HUDEP-2 (cell line): ENCODE results near the gene EEF1AKMT3.

Source experiments
- DNase-seq, 76 experiments: peaks; one replicate each; lab custom pipeline; 2025; ENCODE audit not compliant: unreplicated experiment in 76 of 76; lab: John Stamatoyannopoulos, UW

EEF1AKMT3 gene

DNA sequence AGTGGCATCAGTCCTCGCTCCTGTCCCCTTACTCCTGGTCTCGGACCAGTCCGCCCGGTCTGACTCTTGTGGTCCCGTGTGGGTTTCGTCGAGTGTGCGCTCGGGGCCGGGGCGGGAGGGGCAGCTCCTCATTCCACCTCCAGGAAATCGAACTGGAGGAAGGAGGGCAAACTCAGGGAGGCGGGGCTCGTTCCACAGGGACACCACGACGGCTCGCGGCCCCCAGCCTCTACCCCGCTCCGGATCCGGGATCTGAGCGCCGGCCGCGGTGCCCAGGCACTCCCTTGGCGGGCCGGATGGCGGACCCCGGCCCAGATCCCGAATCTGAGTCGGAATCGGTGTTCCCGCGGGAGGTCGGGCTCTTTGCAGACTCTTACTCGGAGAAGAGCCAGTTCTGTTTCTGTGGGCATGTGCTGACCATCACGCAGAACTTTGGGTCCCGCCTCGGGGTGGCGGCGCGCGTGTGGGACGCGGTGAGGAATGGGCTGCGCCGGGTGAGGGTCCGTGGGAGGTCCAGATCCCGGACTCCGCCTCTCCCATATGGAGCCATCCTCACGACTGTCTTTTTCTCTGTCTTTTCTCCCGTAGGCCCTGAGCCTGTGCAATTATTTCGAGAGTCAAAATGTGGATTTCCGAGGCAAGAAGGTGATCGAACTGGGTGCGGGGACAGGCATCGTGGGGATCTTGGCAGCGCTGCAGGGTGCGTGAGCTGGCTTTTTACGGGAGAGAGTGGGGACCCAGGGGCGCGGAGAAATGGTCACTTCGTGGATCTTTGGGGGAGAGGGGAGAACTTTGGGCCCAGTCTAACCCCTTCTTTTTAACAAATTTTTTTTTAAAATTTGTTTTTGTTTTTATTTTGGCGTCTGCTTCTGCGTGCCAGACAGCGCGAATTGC lies at the start of gene EEF1AKMT3:
EEF1AKMT3 (plus strand) TSS at position 186 of the 894 bp plus-strand sequence; CDS start at position 297, 111 bp downstream.
- peak in 41 of 76 experiments; percentile 29 to 79 (median 52) for DNase-seq

GRCh38 chr12:57722716-57723629 lies 49.4 kb upstream of the EEF1AKMT3 start:
- no peak for DNase-seq

DNA sequence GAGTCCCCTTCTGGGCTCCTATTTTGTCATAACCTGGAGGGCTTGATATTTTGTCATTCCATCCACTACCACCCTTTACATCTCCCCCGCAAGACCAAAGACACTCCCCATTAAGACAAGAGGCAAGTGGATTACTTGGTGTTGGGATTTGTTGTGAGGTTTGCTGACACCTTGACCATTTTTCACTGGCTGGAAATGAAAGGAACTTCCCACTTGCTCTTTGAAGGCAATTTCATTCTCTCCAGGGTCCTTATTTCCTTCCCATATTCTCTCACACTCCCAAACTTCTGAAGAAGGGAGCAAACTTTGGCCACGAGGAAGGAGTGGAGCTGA lies 48.8 kb upstream of the EEF1AKMT3 start:
- no peak for DNase-seq

DNA sequence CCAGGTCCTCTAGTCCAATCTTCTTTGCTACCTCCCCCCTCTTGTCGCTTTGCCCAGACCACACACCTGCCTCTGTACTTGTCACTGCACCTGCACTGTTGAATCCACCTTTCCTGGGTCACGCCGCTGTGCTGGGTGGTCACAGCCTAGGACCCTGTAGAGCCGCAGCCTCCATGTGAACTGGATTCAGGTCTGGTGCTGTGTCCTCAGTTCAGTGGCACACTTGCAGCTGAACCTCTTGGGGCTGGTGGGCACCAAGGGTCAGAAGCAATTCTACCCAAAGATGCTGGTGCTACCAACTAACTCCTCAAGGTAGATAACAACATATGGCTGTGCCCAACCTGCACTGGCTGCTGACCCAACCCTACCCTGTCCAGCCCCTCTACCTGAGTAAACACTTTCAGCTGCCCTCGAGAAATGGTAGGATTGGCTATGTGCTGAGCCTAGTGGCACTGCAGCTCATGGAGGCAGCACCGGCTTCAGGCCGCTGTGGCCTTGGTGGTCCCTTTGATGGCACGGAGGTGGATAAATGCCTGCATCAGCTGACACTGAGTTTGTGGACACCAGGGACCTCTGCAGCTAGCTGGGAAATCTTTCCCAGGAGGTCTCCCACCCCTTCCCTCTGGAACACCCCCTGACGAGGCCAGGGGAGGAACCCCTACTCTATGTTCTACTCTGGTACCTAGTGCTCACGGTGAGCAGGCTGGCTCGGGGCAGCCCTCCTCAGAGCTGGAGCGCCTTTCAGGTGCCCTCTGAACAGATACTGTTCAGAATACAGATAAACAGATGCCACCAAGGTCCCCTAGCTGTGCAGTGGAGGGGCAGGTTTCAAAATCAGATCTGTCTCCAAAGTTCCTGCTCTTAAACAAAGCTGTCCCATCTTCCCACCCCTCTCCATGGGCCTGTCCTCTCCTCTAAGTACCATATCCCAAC lies 48.1 kb upstream of the EEF1AKMT3 start:
- DNase-seq, result no peak

- no peak for DNase-seq
These were observed 47.3 kb upstream of the EEF1AKMT3 start for GRCh38 chr12:57724936-57725740.

- no peak for DNase-seq
These were observed 46.6 kb upstream of the EEF1AKMT3 start for GRCh38 chr12:57725851-57726150.

DNA sequence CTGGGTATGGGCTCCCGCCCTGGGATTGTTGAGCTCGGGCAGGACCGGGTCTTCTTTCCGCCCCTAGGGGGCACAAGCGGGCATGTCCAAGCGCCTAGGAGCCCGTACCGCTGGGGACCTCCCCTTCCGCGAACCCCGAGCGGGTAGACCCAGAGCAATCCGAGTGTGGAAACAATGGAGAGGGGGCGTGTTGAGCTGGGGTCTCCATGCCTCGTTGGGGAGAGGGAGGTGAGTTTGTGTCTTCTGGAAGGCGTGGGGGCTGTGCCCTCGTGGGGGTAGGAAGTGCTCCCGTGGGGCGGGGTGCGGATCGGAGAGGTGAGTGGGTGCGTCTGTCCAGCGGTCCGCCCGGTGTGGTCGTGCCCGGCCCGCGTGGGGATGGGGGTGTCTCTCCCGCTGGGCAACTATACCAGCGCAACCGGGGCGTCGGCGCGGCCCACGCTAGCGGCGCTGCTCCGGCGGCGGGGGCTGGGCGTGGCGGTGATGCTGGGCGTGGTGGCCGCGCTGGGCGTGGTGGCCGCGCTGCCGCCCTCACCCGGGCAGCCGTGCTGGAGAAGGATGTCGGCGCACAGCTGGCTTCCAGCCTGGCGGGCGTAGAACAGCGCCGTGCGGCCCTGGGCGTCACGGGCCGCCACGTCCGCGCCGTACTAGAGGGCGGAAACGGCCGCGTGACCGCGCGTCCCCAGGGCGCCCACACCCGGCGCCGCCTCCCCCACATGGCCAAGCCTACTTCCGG lies 46.1 kb upstream of the EEF1AKMT3 start:
- DNase-seq, result no peak

- DNase-seq, result no peak
These were observed 45.3 kb upstream of the EEF1AKMT3 start for GRCh38 chr12:57726884-57727757.

DNA sequence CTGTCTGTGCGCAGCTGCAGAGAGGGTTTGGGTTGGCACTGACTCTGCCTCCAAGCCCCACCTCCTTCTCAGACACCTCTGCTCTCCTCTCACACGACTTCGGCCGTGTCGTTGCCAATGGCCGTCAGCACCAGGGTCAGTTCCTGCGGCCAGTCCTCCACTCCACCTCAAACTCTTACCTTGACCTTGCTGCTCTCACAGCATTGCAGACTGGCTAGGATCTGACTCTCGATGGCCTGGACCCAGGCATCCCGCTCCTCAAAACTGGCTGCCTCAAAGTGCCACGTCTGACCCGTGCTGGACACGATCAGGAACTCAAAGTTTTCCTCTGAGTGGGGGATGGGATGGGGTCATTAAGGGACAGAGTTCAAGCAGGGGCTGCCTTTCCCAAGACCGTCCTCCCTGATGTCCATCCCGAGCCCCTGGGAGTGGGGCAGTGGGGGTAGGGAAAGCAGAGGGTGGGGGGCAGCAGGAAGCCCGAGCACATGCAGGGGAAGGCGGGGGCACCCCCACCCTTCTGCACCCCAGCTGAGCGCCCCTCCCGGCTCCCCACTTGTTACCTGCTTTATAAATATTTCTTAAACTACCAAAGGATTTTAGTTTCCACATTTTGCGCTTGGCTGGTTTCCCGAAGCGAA lies 44.5 kb upstream of the EEF1AKMT3 start:
- no peak for DNase-seq

DNA sequence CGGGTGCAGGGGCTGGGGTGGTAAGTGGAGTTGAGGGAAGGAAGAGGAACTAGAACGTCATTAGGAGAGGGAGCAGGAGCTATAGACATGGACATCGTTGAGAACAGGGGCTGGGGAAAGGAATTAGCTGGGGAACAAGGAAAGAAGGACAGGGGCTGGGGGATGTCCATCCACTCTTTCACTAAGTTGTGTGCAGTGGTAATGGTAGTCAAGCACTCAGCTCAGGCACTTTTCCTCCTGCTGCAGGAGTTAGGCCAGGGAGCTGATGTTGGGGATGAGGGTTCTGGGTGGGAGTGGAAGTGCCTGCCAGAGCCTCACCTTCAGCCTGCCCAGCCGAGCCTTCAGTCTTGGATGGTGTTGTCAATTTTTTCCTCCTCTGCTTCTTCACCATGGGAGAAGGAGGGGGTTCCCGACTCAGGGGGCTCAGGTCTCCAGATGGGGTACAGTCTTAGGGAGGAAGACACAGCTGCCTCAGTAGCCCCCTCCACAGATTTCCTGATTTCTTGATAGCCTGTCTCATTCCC lies 43.0 kb upstream of the EEF1AKMT3 start:
- no peak for DNase-seq

GRCh38 chr12:57730336-57731067 lies 41.9 kb upstream of the EEF1AKMT3 start:
- DNase-seq, result no peak

- DNase-seq, result no peak
These were observed 40.9 kb upstream of the EEF1AKMT3 start for GRCh38 chr12:57731411-57732080.

GRCh38 chr12:57732270-57732669 lies 40.1 kb upstream of the EEF1AKMT3 start:
- DNase-seq, result no peak

DNA sequence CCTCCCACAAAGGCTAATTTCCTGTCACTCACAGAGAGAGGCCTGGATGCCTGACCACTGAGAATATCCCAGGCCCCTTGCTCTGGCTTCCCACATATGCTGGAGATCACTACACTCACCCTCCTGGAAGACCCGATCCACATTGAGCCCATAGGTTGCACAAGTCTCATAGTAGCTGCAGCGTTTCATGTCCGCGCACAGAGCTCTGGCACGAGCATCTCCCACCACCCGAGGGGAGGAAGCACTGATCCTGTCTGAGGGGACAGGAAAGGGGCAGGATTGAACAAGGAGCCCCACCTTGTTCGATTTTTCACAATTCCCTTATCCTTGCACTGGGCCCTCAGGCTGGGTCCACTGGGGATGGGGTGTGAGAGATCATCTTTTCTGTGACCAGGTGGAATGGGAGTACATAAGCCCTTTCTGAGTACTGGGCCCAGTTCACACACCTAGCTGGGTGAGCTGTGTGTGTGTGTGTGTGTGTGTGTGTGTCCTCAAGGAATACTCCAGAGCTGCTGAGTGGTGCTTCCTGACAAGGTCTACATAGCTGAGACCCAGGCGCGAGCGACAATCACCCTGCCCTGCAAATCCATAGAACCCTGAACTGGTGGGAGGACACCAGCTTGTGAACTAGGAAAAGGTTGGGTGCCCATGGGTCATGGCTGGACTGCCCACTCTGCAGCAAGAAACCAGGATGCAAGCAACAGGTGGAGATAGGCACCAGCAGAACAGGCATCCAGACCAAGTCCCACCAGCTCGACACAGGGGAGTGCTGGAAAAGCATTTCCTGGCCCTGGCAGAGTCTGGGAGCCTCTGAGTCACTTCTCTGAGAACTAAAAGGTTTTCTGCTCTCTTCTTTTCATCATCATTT lies 39.5 kb upstream of the EEF1AKMT3 start:
- DNase-seq, result no peak

GRCh38 chr12:57733928-57734327 lies 38.5 kb upstream of the EEF1AKMT3 start:
- DNase-seq, result no peak
